Measurements from ENCODE around the gene SLC24A3.
A peak's percentile ranks its signal among the peaks of the same experiment; 100 is the strongest.

SLC24A3 gene

GRCh38 chr20:19212469-19212815 lies at the start of gene SLC24A3:
TSS of gene SLC24A3 (plus strand) at chr20:19212642.
- no peak for DNase-seq (ENCODE audit: low spot score)

GRCh38 chr20:19170148-19170547 lies 42.3 kb upstream of the SLC24A3 start:
- no peak for DNase-seq (ENCODE audit: low spot score)

- no peak for DNase-seq (ENCODE audit: low spot score)
Measured at GRCh38 chr20:19172637-19173036, 39.8 kb upstream of the SLC24A3 start.

GRCh38 chr20:19176470-19177052 lies 35.9 kb upstream of the SLC24A3 start:
- no peak for DNase-seq (ENCODE audit: low spot score)

GRCh38 chr20:19181552-19181951 lies 30.9 kb upstream of the SLC24A3 start:
- DNase-seq (ENCODE audit: low spot score), result no peak

GRCh38 chr20:19185083-19185482 lies 27.4 kb upstream of the SLC24A3 start:
- peak; percentile 18 for DNase-seq (ENCODE audit: low spot score)

GRCh38 chr20:19193349-19193748 lies 19.1 kb upstream of the SLC24A3 start:
- DNase-seq (ENCODE audit: low spot score), result no peak

- DNase-seq (ENCODE audit: low spot score), result peak; percentile 56
Measured at GRCh38 chr20:19205981-19206396, 6.5 kb upstream of the SLC24A3 start.

- no peak for DNase-seq (ENCODE audit: low spot score)
Measured at GRCh38 chr20:19207541-19207940, 4.9 kb upstream of the SLC24A3 start.

GRCh38 chr20:19210391-19211155 lies 1.9 kb upstream of the SLC24A3 start:
- DNase-seq (ENCODE audit: low spot score), result no peak

- DNase-seq (ENCODE audit: low spot score), result no peak
Measured at GRCh38 chr20:19211252-19211651, 1.2 kb upstream of the SLC24A3 start.

- DNase-seq (ENCODE audit: low spot score), result no peak
Measured at GRCh38 chr20:19211661-19212468, 577 bp upstream of the SLC24A3 start.

GRCh38 chr20:19212821-19213502 lies 520 bp downstream of the SLC24A3 start:
- DNase-seq (ENCODE audit: low spot score), result no peak

- no peak for DNase-seq (ENCODE audit: low spot score)
Measured at GRCh38 chr20:19213946-19214490, 1.6 kb downstream of the SLC24A3 start.

- DNase-seq (ENCODE audit: low spot score), result no peak
Measured at GRCh38 chr20:19218411-19218810, 6.0 kb downstream of the SLC24A3 start.

GRCh38 chr20:19222520-19223040 lies 10.1 kb downstream of the SLC24A3 start:
- no peak for DNase-seq (ENCODE audit: low spot score)

GRCh38 chr20:19223640-19224039 lies 11.2 kb downstream of the SLC24A3 start:
- DNase-seq (ENCODE audit: low spot score), result no peak

- no peak for DNase-seq (ENCODE audit: low spot score)
Measured at GRCh38 chr20:19231359-19232035, 19.1 kb downstream of the SLC24A3 start.

GRCh38 chr20:19232997-19233794 lies 20.8 kb downstream of the SLC24A3 start:
- no peak for DNase-seq (ENCODE audit: low spot score)

GRCh38 chr20:19236371-19237055 lies 24.1 kb downstream of the SLC24A3 start:
- DNase-seq (ENCODE audit: low spot score), result no peak
